Glomerular visceral epithelial cell (primary cell): Measurements from ENCODE around the gene SEMA6B.
"Not testable (repeated sequence)": the region's sequence is repeated elsewhere in the genome, so short reads cannot be mapped to it uniquely, and the experiment has no call there.

ENCODE experiments used
- DNase-seq: peaks from one replicate; pipeline ENCODE4 v3.0.0-alpha.2; 2016; ENCODE audit errors: extremely low spot score

The SEMA6B gene

DNA sequence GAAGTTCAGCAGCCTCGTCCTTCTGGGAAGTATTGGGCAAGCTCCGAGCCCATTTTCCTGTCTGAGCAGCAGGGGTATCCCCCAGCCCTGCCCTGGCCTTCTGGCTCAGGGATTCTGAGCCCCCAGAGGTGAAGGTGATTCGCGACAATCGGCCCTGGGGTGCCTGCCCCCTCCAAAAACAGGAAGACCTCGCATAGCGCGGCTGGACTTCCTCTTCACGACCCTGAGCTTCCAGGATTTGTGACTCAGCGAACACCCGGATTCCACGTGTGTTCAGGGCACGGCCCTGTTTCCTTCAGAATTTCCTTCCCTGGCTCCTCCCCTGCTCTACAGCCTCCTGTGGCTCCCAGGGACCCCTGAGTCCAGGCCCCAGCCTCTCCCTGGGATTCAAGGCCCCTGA is at the start of gene SEMA6B:
Gene SEMA6B, minus strand, starts transcription at position 116 of the 400 bp plus-strand sequence. CDS start 1,227 bp downstream, outside the sequence.
- no peak for DNase-seq

GRCh38 chr19:4606921-4607678 is 47.6 kb upstream of the SEMA6B start:
- no peak for DNase-seq

DNA sequence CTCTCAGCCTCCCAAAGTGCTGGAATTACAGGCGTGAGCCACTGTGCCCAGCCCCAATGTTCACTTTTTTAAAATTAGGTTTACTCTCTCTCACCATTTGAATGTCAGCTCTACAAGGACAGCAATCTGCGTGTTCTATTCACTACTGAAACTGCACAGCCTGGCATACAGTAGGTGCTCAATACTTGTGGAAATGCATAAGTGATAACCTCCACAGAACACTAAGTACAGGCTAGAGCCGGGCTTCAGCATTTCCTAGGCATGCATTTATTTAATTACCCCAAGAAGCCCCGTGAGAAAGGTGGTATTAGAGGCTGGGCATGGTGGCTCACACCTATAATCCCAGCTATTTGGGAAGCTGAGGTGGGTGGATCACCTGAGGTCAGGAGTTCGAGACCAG is 46.7 kb upstream of the SEMA6B start:
- DNase-seq, result no peak

- DNase-seq, result no peak
Observed at GRCh38 chr19:4604912-4605311, 45.4 kb upstream of the SEMA6B start.

GRCh38 chr19:4602915-4603314 is 43.4 kb upstream of the SEMA6B start:
- no peak for DNase-seq

- no peak for DNase-seq
Observed at GRCh38 chr19:4602173-4602788, 42.8 kb upstream of the SEMA6B start.

GRCh38 chr19:4600893-4601292 is 41.4 kb upstream of the SEMA6B start:
- DNase-seq, result no peak

DNA sequence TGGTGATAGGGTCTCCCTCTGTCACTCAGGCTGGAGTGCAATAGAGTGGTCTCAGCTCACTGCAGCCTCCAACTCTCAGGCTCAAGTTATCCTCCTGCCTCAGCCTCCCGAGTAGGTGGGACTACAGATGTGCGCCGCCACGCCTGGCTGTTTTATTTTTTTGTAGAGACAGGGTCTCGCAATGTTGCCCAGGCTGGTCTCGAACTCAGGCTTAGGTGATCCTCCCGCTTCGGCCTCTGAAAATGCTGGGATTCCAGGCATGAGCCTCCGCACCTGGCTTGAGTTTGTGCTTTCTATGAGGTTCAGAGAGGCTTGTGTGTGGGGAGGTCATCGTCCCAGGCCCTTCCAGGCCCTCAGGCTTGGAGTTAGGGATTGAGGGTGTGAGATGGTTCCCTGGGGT is 40.6 kb upstream of the SEMA6B start:
- DNase-seq, result no peak

- DNase-seq, result no peak
Observed at GRCh38 chr19:4598712-4599111, 39.2 kb upstream of the SEMA6B start.

- no peak for DNase-seq
Observed at GRCh38 chr19:4597975-4598671, 38.6 kb upstream of the SEMA6B start.

DNA sequence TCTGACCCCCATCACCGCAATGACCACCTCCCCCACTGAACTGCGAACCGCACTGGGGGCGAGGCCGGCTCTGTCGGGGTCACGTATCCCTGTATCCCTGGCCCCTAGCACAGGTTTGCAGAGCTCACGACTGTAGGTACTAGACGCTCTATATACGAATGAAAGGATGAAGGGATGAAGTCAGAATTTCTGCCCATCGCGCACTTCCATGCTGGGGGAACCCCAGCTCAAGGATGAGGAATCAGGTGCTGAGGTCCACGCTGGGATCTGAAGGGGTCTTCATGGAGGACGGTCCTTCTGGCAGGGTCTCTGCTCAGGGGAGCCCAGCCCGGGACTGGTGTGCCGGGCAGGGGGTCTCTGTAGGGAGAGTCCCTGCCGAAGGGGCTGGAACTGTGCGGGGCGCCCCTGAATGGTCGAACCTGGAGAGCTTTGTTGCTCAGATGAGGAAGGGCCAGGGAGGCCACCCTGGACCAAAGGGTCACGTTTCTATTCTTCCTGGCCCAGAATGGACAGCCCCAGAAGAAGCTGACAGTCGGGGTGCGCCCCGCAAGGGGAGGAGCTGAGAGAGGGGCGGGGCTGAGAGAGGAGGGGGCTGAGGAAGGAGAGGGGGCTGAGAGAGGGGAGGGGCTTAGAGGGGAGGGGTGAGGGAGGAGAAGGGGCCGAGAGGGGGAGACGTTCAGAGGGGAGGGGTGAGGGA is 37.9 kb upstream of the SEMA6B start:
- no peak for DNase-seq

GRCh38 chr19:4596033-4596904 is 36.8 kb upstream of the SEMA6B start:
- no peak for DNase-seq

DNA sequence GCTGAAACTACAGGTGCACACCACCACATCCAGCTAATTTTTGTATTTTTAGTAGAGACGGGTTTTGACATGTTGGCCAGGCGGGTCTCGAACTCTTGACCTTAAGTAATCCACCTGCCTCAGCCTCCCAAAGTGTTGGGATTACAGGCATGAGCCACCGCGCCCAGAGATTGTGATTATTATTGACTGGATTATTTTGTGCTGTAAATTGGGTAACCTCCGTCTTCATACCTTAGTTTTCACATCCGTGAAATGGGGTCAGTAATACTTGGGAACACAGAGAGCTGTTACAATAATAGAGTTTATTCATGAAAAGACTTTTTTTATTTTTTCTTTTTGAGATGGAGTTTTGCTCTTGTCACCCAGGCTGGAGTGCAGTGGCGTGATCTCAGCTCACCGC is 35.7 kb upstream of the SEMA6B start:
- DNase-seq, result not testable (repeated sequence)

- no peak for DNase-seq
Observed at GRCh38 chr19:4594201-4594600, 34.7 kb upstream of the SEMA6B start.

DNA sequence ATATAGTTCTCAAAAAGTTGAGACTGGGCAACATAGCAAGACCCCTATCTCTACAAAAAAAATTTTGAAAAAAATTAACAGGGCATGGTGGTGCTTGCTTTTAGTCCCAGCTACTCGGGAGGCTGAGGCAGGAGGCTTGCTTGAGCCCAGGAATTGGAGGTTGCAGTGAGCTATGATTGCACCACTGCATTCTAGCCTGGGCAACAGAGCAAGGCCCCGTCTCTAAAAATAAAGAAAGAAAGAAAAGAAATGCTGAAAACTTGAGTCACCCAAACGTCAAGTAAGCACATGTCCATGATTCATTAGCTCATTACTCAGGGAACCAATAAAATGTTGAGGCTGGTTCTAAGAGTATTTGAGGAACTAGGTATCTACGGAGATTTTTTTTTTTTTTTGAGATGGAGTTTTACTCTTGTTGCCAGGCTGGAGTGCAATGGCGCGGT is 33.9 kb upstream of the SEMA6B start:
- DNase-seq, result no peak

DNA sequence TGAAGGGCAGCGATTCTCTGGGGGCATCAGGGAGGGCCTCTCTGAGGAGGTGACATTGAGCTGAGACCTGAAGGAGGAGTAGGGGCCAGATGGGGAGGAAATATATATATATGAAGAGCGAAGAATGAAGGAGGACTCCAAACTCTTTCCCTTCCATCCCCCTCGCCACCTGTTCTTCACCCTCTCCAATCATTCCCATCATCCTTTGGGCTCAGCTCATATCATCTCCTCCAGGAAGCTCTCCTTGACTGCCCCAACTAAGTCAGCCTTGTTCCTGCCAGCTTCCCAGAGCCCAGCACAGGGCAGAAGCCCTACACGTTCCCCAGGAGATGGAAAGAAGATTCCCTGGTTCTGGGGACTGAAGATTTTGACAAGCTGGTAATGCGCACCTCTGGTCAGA is 33.0 kb upstream of the SEMA6B start:
- no peak for DNase-seq

DNA sequence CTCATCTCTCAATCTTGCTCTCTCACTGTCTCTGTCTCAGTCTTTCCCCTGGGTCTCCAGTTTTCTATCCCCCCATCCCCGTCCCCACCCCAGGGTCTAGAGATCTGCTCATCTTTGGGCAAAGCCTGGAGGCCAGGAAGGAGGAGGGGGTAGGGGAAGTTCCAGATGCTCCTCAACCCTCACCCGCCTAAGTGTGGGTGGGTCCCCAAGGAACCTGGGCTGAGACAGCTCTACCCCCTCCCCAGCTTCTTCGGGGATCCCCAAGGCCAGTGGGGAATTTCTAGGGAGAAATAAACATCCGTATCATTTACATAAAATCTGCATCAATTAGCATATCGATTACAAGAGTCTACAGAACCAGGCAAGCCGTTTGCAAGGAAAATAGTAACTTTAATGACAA is 31.8 kb upstream of the SEMA6B start:
- no peak for DNase-seq

GRCh38 chr19:4590559-4590958 is 31.1 kb upstream of the SEMA6B start:
- no peak for DNase-seq

DNA sequence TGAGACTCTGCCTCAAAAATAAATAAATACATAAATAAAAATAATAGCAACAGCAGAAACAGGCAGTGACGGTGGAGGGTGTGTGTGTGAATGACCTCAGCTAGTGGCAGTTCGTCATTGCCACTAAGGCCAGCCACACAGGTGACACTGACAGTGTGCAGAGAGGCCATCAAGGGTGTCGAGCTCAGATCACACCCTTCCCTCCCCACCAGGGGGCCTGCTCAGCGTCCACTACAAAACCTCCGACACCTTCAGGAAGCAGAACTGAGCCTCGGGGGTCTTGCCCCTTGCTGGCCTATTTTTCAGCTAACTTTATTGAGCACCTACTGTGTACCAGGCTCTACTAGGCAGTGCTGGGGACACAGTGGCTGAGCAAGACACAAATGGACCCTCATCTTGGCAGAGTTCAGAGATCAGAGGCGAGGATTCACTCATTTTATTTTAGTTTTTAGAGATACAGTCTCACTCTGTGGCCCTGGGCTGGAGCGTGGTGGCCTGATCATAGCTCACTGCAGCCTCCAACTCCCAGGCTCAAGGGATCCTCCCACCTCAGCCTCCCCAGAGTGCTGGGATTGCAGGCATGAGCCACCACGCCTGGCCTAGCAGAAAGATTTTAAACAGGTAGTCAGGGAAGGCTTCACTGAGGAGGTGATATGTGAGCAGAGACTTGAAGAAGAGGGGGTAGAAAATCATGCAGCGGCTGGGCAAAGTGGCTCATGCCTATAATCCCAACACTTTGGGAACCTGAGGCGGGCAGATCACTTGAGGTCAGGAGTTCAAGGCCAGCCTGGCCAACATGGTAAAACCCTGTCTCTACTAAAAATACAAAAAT is 30.3 kb upstream of the SEMA6B start:
- DNase-seq, result no peak

- no peak for DNase-seq
Observed at GRCh38 chr19:4588291-4588761, 28.8 kb upstream of the SEMA6B start.
